Measurements from ENCODE around the gene GATAD2A.

- no peak for TF ChIP-seq CTCF (conservative IDR thresholded peaks at IDR 0.05 in 1 of 2, IDR thresholded peaks at IDR 0.05 in 1 of 2; ENCODE audit: extremely low read depth in 1 of 2, insufficient read depth in 1 of 2, low read depth in 1 of 2, low read length in 2 of 2)
- TF ChIP-seq EZH2 (IDR thresholded peaks at IDR 0.05; ENCODE audit: borderline replicate concordance, low read length), result no peak
Measured at GRCh38 chr19:19399733-19400433, 5.6 kb upstream of the GATAD2A start.

Measured in mammary epithelial cell (primary cell).